Peyer's patch (tissue), 4 donors: Measurements from ENCODE around the gene HNRNPU.

ENCODE experiments used
- POLR2A ChIP-seq, 2 donors: fragments of 450-650 bp; IDR thresholded peaks; one replicate each; pipeline ENCODE4 v1.5.1; 2017; ENCODE audit warnings: antibody characterized with exemption in 2 of 2, mild to moderate bottlenecking in 2 of 2, moderate library complexity in 2 of 2
- TF ChIP-seq, protein P1 (sequence below), 6 experiments: fragments of 450-650 bp in 4 of 6; fragments of 200-600 bp in 2 of 6; sonication (generic) in 1 of 6; IDR thresholded peaks; one replicate each; pipeline ENCODE4 v1.5.1; 2017 to 2019; ENCODE audit warnings: antibody characterized with exemption in 6 of 6, mild to moderate bottlenecking in 3 of 6, moderate library complexity in 1 of 6

DNA sequence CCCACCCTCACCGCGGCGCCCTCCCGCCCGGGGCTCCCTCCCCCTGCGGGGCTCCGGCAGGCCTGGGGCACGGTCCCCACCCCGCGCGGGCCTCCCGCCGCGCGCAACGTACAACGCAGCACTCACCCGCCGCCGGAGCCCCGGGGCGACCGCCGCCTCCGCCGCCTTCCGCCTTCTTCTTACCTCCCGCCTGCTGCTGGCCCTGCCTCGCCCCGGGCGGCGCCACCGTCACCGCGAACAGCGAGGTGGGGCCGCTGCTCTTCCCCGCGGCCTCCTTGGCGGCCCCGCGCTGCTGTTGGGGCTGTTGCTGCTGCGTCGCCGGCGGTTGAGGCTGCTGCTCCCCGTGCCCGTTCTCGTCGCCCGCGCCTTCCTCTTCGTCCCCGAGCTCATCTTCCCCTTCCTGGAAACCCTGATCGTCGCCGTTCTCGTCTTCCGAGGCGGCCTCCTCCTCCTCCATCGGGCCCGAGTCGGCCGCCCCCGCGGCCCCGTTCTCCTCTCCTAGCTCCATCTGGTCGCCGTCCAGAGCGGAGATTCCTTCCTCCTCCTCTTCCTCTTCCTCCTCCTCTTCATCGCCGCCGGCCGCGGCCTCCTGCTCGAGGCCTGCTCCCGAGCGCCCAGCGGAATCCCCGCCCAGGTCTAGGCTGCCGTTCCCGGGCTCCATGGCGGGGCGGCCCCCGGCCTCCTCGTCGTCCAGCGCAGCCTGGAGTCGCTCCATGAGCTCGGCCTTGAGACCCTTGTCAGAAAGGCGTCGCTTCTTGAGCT lies 671 bp downstream of the HNRNPU start:
- TF ChIP-seq, protein P1, sequence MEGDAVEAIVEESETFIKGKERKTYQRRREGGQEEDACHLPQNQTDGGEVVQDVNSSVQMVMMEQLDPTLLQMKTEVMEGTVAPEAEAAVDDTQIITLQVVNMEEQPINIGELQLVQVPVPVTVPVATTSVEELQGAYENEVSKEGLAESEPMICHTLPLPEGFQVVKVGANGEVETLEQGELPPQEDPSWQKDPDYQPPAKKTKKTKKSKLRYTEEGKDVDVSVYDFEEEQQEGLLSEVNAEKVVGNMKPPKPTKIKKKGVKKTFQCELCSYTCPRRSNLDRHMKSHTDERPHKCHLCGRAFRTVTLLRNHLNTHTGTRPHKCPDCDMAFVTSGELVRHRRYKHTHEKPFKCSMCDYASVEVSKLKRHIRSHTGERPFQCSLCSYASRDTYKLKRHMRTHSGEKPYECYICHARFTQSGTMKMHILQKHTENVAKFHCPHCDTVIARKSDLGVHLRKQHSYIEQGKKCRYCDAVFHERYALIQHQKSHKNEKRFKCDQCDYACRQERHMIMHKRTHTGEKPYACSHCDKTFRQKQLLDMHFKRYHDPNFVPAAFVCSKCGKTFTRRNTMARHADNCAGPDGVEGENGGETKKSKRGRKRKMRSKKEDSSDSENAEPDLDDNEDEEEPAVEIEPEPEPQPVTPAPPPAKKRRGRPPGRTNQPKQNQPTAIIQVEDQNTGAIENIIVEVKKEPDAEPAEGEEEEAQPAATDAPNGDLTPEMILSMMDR (IDR thresholded peaks at IDR 0.05): no peak
- no peak for TF ChIP-seq POLR2A (IDR thresholded peaks at IDR 0.05)
